SK-N-MC (cell line): ENCODE data around the gene NUP58.

Experiments used
- DNase-seq: peaks from one replicate; pipeline ENCODE4 v3.0.0-alpha.2; 2011; ENCODE audit warnings: low read depth, low spot score
- H3K27ac ChIP-seq: fragments of 200-600 bp; sonication (generic); 2 replicates; pipeline ENCODE4 v1.5.1; 2016; ENCODE audit warnings: mixed run types
- H3K36me3 ChIP-seq: fragments of 200-600 bp; sonication (generic); 2 replicates; pipeline ENCODE4 v1.6.1; 2017; ENCODE audit warnings: antibody characterized with exemption, low read length, mixed read lengths; ENCODE audit not compliant: insufficient read depth
- H3K4me3 ChIP-seq: fragments of 200-600 bp; sonication (generic); 2 replicates; pipeline ENCODE4 v1.5.1; 2016
- H3K9ac ChIP-seq: fragments of 200-600 bp; sonication (generic); 2 replicates; pipeline ENCODE4 v1.8.0; 2017; ENCODE audit warnings: mixed run types, mixed read lengths; ENCODE audit not compliant: insufficient read length
- H3K9me3 ChIP-seq: fragments of 200-600 bp; sonication (generic); 2 replicates; pipeline ENCODE4 v1.6.1; 2017; ENCODE audit warnings: low read depth, mild to moderate bottlenecking, antibody characterized with exemption, low read length, moderate library complexity, mixed read lengths
- EZH2 ChIP-seq: fragments of 200-600 bp; sonication (generic); IDR thresholded peaks from one replicate; pipeline ENCODE4 v1.6.1; 2017; ENCODE audit warnings: antibody characterized with exemption
- FOXP2 ChIP-seq: optimal IDR thresholded peaks from 2 replicates; pipeline ENCODE3; 2011; ENCODE audit warnings: mild to moderate bottlenecking, moderate library complexity; ENCODE audit not compliant: insufficient read depth; ENCODE audit errors: extremely low read length, control extremely low read depth
- POLR2AphosphoS5 ChIP-seq: IDR thresholded peaks from 2 replicates; pipeline ENCODE4 v1.6.1; 2012; ENCODE audit warnings: mild to moderate bottlenecking, low read depth, low read length, borderline replicate concordance

The NUP58 gene

GRCh38 chr13:25276748-25277147, 24.7 kb upstream of the NUP58 start:
- H3K9ac ChIP-seq = no peak overlapping the region
- H3K4me3 ChIP-seq = no peak overlapping the region
- H3K9me3 ChIP-seq = peaks cover 5% of the 10 kb centered on the region; the same call in 1 of the 2 replicates
- H3K36me3 ChIP-seq = peaks cover 32% of the 10 kb centered on the region
- peak overlapping the region; percentile 22; the same call in 1 of the 2 replicates for H3K27ac ChIP-seq
- no peak for DNase-seq
- no peak for TF ChIP-seq FOXP2
- TF ChIP-seq EZH2 = no peak
- TF ChIP-seq POLR2AphosphoS5 = no peak

GRCh38 chr13:25280396-25280795, 21.0 kb upstream of the NUP58 start:
- Histone ChIP-seq H3K4me3 (no peak overlapping the region), H3K36me3 (peaks cover 6% of the 10 kb centered on the region; the same call in 1 of the 2 replicates), H3K9ac (peak overlapping the region; percentile 15), H3K9me3 (no peaks in the 10 kb centered on the region), H3K27ac (peak overlapping the region; percentile 86)
- TF ChIP-seq POLR2AphosphoS5 (no peak), FOXP2 (no peak), EZH2 (no peak)
- no peak for DNase-seq

- DNase-seq = peak; percentile 18
- Histone ChIP-seq H3K9ac (peak overlapping the region; percentile 8), H3K4me3 (peak overlapping the region; percentile 34), H3K36me3 (peaks cover 6% of the 10 kb centered on the region; the same call in 1 of the 2 replicates), H3K9me3 (no peaks in the 10 kb centered on the region), H3K27ac (peak overlapping the region; percentile 86)
- no peak for TF ChIP-seq POLR2AphosphoS5
- TF ChIP-seq FOXP2 = no peak
- no peak for TF ChIP-seq EZH2
These were observed 20.1 kb upstream of the NUP58 start for GRCh38 chr13:25281193-25281934.

- Histone ChIP-seq H3K27ac (peak overlapping the region; percentile 86), H3K9me3 (no peaks in the 10 kb centered on the region), H3K9ac (peak overlapping the region; percentile 8), H3K4me3 (peak overlapping the region; percentile 34), H3K36me3 (peaks cover 6% of the 10 kb centered on the region; the same call in 1 of the 2 replicates)
- DNase-seq = no peak
- no peak for TF ChIP-seq FOXP2
- no peak for TF ChIP-seq POLR2AphosphoS5
- TF ChIP-seq EZH2 = no peak
These were observed 19.5 kb upstream of the NUP58 start for GRCh38 chr13:25281935-25282332.

GRCh38 chr13:25286308-25286968, 15.0 kb upstream of the NUP58 start:
- TF ChIP-seq FOXP2 (no peak), POLR2AphosphoS5 (no peak), EZH2 (no peak)
- no peaks in the 10 kb centered on the region for H3K9me3 ChIP-seq
- H3K9ac ChIP-seq = peak overlapping the region; percentile 94
- DNase-seq = no peak
- no peaks in the 10 kb centered on the region for H3K36me3 ChIP-seq
- peak overlapping the region; percentile 62 for H3K27ac ChIP-seq
- peak overlapping the region; percentile 93 for H3K4me3 ChIP-seq

- Histone ChIP-seq H3K9ac (peak within 1 kb of the TSS; percentile 94), H3K4me3 (peak within 1 kb of the TSS; percentile 93), H3K27ac (peak within 1 kb of the TSS; percentile 97), H3K9me3 (no peaks in the 10 kb centered on the region), H3K36me3 (no peaks in the 10 kb centered on the region)
- TF ChIP-seq EZH2 (no peak), FOXP2 (peak; percentile 57), POLR2AphosphoS5 (peak; percentile 69)
- peak; percentile 18 for DNase-seq
These were observed 14.2 kb upstream of the NUP58 start, which contains the start of gene MTMR6 for GRCh38 chr13:25286969-25287961. TSS of gene MTMR6 (minus strand) at chr13:25287488. CDS start at chr13:25287247, 241 bp downstream.

GRCh38 chr13:25288966-25289365, 12.5 kb upstream of the NUP58 start:
- no peaks in the 10 kb centered on the region for H3K36me3 ChIP-seq
- peak overlapping the region; percentile 48 for H3K4me3 ChIP-seq
- DNase-seq = peak; percentile 56
- peak overlapping the region; percentile 25 for H3K9ac ChIP-seq
- H3K9me3 ChIP-seq = no peaks in the 10 kb centered on the region
- TF ChIP-seq FOXP2 (no peak), EZH2 (no peak), POLR2AphosphoS5 (peak; percentile 46)
- H3K27ac ChIP-seq = peak overlapping the region; percentile 97
